ENCODE results near the gene SLC30A1. TPM values are rescaled to one million over a fixed set of nuclear protein-coding genes. Genes with fewer than 3 reads are reported as not detected.

The SLC30A1 gene
- total RNA-seq, 2 experiments from 2014 or later: 3.5 to 3.9 TPM

Other genes with a start within 250 kb of the SLC30A1 start
- not detected for gene RD3, start 87.0 kb downstream of the SLC30A1 start, total RNA-seq
- gene NEK2, start 96.5 kb upstream of the SLC30A1 start, total RNA-seq: 10 to 100 TPM; 42.4 to 45.9 TPM

All from activated CD4-positive, alpha-beta memory T cell treated with anti-CD3 and anti-CD28 coated beads for 36 hours (primary cell).